HG03280 (cell line): Measurements from ENCODE around the gene BTN3A1.
"Not testable (repeated sequence)": the region's sequence is repeated elsewhere in the genome, so short reads cannot be mapped to it uniquely, and the experiment has no call there.

ENCODE experiments used
- ATAC-seq: cut with Tn5 transposase; IDR thresholded peaks from one replicate; pipeline ENCODE4 v1.9.1; 2021; ENCODE audit warnings: mild to moderate bottlenecking, moderate library complexity; ENCODE audit not compliant: unreplicated experiment

BTN3A1 gene

GRCh38 chr6:26412954-26413353 lies 10.9 kb downstream of the BTN3A1 start:
- ATAC-seq: no peak

- no peak for ATAC-seq
These were observed 12.2 kb downstream of the BTN3A1 start for GRCh38 chr6:26414281-26414680.

GRCh38 chr6:26415036-26415614 lies 13.1 kb downstream of the BTN3A1 start:
- no peak for ATAC-seq

DNA sequence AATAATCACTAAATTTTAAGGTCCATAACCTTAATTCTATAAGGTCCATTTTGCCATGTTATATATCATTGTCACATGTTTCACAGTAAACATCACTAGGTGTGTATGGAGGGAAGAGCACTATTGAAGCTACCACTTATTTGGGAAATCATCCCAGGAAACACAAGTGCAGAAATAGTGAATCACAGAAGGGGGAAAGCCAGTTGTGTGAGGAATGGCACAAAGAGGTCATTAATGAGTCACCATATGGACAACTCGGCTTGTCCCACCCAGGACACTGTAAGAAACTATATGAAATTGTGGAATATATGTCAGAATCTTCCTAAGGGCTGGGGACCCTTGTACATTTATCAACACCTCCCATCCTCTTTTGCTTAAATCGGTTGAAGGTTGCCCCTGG lies 13.7 kb downstream of the BTN3A1 start:
- no peak for ATAC-seq

DNA sequence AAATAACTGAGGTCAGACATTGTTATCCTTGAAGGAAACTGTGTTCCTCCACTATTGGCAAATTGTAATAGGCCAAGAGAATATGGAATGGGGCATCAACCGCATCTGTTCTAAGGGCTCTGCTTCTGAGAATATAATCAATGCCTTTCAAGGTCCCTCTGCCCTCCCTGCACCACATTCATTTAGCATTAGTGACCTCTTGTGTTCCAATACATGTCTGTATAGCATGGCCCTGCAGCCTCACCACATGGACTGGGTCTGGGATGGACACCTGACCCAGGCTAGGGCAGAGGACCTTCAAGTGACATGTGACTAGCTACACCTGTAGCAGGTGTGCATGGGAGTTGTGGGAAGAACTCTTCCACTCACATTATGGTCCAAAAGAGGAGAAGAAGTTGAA lies 14.2 kb downstream of the BTN3A1 start:
- no peak for ATAC-seq

GRCh38 chr6:26418077-26418476 lies 16.0 kb downstream of the BTN3A1 start:
- ATAC-seq: not testable (repeated sequence)

GRCh38 chr6:26418795-26419194 lies 16.7 kb downstream of the BTN3A1 start:
- ATAC-seq: not testable (repeated sequence)

- peak; percentile 16 for ATAC-seq
These were observed 18.7 kb downstream of the BTN3A1 start for GRCh38 chr6:26420688-26421171.

DNA sequence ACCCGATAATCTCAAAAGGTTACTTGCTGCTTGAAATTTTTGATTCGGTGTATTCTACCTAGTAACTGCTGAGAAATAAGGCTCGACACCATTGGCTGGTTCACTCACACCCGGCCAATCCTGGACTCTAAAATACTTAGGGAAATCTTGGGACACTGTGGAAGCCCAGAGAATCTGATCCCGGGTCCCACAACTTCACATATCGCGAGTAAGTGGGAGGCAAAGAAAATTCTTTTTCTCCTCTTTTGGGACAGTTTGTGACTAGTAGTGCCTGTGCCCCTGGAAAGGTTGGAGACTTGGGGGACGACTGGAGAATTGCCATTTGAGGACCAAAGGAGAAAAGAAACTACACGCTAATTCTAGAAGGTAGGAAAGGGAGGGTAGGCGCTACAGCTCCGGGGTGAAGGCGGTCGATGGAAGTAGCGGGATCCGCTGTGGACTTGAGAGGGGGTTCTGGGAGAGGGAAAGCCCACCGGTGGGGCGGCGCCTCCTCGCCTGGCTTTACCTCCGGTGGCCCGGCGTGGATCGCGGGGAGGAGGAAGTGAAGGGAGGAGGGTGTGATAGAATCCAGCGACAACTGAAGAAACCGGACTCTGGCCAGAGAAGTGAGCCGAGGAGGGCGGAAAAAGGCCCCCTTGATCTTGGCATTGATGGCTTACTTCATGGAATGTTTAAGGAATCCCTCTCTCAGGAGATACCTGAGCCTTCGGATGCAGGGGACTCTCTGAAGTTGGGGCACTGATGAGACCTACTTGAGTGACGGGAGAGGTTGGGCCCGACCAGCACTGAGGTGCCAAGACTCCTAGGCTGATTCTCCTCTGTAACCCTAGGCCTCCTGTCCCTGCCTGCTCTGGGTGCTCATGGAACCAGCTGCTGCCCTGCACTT lies 19.4 kb downstream of the BTN3A1 start:
- peak; percentile 86 for ATAC-seq

DNA sequence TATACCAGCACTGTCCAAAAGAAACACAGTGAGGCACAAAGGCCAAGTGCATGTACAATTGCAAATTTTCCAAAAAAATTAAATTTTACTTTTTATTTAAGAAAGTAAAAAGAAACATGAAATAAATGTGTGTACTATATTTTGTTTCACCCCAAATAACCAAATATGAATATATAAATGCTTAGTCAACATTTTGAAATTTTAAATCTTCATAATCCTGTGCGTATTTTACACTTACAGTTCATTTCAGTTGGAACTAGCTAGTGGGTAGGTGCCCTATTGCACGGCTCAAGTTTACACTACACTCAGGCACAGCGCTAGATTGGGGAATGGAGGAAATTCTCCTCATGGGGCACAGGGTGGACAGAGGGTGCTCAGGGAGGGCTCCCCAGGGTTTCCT lies 20.3 kb downstream of the BTN3A1 start:
- ATAC-seq: no peak

GRCh38 chr6:26426691-26427450 lies 24.8 kb downstream of the BTN3A1 start:
- ATAC-seq: no peak

DNA sequence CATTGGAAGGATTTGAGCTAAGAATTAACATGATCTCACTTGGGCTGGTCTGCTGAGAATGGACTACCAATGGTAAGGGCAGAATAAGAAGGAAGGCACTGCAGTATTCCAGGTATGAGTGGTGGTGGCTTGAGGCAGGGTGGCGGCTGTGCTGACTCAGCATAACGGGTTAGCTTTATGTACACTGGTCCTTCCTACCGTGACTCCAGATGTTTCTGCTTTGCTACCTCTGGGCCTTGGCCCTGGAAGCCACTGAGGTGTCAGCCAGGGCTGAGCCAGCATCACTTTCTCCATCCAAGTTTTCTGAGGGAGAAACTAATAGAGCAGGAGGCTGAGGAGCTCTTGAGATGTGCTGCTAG lies 25.4 kb downstream of the BTN3A1 start:
- no peak for ATAC-seq

DNA sequence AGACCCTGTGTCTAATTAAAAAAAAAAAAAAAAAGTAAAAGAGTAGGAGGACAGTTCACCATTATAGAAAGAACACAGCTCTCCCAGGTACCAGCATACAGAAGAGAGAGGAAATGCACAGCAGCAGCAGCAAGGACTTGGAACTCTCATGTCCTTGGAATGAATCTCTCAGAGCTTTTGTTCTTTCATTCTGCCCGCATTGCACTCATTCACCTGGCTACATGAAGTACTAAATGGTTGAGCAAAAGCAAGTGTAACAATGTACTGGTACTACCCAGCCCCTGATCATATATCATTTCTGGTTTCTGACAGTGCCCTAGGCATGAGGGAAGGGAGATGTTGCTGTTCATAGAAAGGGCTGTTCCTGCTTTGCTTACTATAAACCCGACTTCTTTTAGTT lies 26.1 kb downstream of the BTN3A1 start:
- no peak for ATAC-seq

- ATAC-seq: no peak
These were observed 28.7 kb downstream of the BTN3A1 start for GRCh38 chr6:26430787-26431186.

- no peak for ATAC-seq
These were observed 29.4 kb downstream of the BTN3A1 start for GRCh38 chr6:26431258-26432172.

GRCh38 chr6:26432627-26433201 lies 30.6 kb downstream of the BTN3A1 start:
- no peak for ATAC-seq

- ATAC-seq: not testable (repeated sequence)
These were observed 31.6 kb downstream of the BTN3A1 start for GRCh38 chr6:26433680-26434079.

DNA sequence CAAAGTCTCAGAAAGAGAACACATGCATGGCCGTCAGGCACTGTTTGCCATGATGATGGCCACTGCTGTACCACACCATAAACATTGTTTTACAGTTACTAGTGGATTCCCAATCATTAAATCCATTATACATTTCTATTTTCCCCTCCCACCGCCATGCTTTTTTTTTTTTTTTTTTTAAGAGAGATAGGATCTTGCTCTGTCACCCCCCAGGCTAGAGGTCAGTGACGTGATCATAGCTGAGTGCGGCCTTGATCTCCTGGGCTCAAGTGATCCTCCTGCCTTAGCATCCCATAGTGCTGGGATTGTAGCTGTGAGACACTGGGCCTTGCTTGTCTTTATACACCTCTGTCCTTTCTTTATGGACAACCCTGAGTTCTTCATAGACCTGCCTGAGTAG lies 33.9 kb downstream of the BTN3A1 start:
- ATAC-seq: no peak

GRCh38 chr6:26437550-26437949 lies 35.5 kb downstream of the BTN3A1 start:
- ATAC-seq: no peak

DNA sequence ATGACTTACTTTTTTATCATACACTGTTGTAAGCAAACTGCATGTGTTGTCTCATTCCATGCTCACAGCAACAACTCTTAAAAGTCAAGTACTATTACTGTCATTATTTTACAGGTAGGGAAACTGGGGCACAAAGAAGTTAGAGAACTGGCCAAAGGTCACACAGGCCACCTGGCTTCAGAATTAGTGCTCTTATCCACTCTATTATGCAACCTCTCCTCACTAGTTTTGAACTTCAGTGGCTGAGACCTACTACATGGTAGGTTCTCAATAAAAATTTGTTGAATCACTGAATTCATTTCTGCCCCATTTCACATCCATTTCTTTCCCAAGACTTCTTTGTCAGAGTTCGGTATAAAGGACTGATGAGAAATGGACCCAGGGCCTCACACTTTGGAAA lies 35.9 kb downstream of the BTN3A1 start:
- ATAC-seq: no peak
